GM21390 (cell line): ENCODE measurements around the gene ITPR2.

Source experiments
- ATAC-seq: cut with Tn5 transposase; IDR thresholded peaks from one replicate; pipeline ENCODE4 v1.9.1; 2021; ENCODE audit not compliant: unreplicated experiment

Gene ITPR2

DNA sequence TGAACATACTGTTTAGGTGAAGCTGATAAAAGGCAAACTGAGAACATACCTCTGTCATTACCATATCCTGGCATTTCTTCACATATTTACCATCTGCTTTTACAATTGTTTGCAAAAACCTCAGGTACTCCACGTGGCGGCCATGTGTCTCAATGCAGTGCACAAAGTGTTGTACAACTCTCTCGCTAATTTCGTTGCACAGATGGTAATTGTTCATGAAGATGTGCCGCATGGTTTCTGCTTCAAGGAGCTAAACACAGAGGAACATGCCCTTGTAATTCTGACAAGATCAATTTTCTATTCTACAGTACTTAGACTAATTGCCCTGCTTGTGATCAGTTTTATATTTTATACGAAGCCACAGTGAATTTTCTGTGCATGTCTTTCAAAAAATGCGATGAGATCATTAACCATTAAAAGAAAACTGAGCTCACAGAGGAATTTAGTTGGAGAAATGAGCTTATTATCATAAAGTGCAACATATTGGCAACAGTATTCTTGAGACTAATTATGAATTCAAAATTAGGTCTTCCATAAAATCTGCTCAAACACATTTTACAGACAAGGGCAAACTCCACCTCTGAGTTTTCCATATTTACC, 233.8 kb downstream of the ITPR2 start:
- no peak for ATAC-seq

DNA sequence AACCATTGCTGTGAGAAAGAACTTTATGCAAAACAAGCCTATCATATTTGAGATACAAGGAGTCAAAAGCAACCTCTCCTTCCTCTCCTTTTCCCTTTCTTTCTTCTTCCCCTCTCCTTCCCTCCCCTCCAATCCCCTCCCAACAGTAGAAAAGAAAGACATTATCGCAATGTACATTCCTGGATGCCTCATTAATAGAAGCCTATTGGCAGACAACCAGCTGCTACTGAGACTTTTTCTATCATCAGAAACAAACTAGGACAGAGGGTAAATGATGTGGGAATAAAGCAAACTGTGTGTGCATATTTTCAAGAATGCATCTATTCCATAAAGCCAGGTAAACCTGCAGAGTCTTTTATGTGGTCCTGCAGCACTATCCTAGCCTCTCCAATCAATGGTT, 237.2 kb downstream of the ITPR2 start:
- no peak for ATAC-seq

DNA sequence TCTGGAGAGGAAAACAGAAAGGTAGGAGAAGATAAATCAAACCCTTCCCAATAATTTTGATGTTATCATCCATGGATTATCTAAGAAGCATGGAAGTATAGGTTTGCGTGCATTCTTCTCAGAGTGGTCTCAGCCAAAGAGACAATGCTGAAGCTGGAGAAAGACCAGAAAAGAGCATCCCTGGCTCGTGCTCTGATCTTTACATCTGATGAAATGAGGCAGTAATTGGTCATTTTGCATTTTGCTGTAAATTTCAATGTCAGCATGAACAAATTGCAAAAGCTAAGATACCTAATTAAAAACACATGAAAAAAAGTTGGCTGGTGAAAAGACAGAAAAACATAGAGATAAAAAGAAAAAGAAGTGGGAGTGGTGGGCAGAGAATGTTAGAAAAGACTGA, 252.4 kb downstream of the ITPR2 start:
- no peak for ATAC-seq

DNA sequence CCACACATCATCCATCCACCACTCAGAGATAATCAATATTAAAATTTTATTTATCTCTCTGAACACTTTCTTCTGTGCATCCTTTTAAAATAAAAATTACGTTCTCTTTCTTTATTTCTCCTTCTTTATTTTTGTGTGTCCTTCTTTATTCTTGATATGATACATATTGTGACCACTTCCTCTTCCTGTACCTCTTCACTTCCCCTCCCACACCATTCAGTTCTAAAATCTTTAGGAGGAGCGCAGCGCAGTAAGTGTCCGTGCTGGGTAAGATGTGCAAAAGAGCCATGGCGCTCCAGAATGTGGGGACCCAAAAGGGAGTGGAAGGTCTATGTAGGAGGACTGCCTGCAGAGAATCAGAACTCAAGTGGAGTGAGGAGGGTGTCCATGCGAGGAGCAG, 256.7 kb downstream of the ITPR2 start:
- ATAC-seq = no peak

DNA sequence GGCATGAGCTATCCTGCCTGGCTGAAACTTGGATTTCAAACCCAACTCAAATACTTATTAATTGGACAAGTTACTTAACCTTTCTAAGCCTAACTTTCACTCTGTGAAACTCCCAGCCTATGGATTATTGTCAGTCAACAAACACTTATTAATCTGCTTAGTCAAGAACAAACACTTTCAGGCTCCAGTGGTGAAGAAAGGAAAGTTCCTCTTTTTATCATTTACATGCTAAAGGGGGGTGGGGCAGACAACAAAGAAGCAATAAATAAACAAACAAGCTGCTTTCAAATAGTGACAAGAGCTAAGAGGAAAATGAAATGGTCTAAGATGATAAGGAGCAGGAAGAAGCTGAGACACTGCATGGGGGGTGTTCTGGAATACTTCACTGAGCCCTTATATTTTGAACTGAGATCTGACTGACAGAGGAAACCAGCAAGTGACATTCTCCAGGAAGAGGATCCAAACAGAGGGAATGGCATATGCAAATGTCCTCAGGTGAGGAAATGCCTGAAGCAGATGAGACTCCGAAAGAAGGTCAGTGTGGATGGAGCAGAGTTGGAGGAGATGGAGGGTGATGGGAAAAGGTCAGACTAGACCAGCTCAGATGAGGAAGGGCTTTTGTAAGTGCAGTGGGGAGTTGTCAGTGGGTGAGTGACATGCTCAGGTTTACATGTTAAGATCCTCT, 259.6 kb downstream of the ITPR2 start:
- no peak for ATAC-seq

DNA sequence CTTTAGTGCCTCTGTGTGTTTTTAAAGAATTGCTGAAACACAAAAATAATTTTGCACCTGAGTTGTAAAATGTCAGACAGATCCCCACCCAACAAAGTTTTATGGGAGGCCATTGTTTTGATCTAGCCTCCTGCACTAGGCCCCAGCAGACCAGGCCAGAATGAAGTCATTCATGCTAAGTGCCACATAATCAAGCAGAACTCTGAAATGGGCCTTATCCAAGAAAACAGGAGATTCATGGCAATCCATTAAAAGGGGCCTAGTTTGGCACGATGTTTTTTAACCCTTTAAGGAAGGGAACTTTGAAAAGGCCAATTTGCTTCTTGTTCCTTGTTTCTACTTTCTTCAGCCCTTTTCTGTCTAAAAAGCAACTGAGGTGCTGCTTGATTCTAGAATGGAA, 260.9 kb downstream of the ITPR2 start:
- no peak for ATAC-seq

DNA sequence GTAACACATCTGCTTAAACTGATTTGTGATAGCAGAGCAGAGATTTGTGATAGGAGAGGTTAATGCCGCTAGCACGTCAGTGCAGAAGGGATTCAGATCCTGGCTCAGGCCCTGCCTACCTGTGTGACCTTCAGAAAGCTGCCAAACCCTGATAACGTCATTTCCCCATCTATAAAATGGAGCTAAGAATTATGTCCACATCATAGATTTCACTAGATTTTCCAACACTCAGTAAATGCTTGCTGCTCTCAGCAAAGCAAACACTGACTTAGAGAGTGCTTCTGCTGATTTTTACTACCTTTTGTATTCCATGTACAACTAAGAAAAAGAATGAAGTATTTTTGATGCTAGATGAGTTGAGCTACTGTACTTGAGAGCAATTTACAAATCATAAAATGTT, 261.4 kb downstream of the ITPR2 start:
- no peak for ATAC-seq

DNA sequence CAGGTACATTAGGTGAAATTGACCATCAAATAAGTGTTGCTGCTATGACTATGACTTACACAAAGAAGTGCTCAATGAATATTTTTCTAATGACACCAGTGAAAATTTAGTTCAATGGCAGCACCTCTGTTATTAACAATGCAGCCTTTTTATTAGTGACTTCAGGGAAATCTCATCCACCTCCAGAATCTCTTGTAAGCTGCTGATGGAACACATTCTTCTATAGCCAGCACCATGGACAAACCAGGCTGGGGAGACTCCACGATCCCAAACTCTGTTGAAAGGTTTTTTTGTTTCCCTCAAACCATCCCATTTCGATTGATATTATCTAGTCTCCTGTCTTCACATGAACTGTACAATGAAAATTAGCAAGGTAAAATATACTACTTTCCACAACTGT, 265.9 kb downstream of the ITPR2 start:
- no peak for ATAC-seq

DNA sequence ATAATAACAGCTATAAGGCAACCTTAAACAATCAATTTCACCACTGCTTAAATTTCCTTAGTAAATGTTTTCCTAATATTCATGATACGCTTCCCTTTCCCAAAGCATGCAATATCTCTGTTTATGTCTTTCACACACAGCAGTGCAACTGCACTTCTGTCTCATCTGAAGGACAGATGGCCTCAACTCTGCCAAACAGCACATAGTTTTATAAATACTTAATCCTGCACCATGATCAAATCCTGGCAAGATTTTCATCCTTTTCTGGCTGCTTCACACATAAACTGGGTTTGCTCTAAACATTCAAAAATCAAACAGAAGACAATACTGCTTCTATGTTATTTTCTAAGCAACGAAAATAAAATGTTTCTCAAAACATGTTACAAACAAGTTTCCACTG, 266.3 kb downstream of the ITPR2 start:
- ATAC-seq = no peak

DNA sequence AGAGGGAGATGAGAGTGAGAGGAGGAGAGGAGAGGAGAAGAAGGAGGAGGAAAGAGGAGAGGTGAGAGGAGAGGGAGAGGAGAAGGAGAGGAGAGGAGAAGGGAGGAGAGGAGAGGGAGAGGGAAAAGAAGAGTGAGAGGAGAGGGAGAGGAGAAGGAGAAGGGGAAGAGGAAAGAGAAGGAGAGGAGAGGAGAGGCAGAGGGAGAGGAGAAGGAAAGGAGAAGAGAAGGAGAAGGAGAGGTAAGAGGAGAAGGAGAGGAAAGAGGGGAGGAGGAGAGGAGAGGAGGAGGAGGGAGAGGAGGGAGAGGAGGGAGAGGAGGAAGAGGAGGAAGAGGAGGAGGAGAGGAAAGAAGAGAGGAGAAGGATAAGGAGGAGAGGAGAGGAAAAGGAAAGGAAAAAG, 266.8 kb downstream of the ITPR2 start:
- no peak for ATAC-seq

DNA sequence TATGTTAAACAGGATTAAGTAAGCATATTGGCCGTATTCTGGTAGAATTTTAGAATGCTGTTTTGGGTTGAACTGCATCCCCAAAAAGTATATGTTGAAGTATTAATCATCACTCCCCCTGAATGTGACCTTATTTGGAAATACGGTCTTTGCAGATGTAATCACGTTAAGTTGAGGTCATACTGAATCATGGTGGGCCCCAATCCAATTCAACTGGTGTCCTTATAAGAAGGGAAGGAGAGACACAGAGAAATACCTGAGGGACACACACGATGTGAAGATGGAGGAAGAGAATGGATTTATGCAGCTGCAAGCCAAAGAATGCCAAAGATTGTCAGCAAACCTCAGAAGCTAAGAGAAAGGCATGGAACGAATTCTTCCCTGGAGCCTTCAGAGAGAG, 268.6 kb downstream of the ITPR2 start:
- no peak for ATAC-seq

DNA sequence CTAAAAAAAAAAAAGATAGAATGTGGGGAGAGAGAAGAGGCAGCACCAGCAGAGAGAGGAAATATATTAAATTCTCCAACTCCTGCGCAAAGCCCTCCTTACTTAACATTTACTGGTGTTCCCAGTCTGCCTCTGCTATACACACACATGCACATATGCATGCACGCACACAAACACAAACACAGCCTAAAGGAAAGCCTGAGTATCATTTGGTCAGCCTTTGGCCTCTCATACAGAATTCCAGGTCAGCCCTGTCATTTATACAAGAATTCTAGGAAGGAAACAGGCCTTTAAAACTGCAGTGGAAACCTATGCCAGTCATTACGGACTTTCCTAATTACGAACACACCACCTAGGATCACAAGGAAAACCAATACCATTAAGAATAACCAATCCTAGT, 269.4 kb downstream of the ITPR2 start:
- ATAC-seq = no peak

DNA sequence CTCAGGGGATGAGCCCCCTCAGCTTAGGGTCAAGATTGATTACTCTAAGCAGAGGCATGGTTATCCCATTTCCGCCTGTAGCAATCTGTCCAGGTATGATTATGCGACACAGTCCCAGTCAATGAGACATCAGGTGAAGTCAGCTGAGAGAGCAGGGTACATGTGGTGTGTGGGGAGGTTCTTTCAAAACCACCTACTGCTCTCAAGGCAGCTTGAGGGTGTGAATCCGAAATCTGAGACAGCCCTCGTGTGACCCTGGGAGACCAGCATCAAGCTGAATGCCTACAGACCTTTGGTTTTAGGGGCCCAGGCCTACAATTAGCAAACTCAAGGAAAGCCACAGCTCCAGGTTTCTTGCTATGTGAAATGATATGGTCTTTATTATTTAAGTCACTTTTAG, 275.7 kb downstream of the ITPR2 start:
- no peak for ATAC-seq

DNA sequence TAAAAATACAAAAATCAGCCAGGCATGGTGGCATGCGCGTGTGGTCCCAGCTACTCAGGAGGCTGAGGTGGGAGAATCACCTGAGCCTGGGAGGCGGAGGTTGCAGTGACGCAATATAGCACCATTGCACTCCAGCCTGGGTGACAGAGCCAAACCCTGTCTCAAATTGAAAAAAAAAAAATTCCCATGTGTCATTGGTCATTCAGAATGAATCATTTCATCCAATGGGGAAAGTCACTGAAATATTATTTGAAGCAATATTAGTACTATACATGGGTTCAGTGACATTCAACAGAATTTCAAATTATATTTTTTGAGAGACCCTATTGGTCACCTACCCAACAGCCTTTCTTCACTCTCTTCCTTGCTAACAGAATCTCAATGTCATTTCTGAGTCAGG, 276.1 kb downstream of the ITPR2 start:
- no peak for ATAC-seq

DNA sequence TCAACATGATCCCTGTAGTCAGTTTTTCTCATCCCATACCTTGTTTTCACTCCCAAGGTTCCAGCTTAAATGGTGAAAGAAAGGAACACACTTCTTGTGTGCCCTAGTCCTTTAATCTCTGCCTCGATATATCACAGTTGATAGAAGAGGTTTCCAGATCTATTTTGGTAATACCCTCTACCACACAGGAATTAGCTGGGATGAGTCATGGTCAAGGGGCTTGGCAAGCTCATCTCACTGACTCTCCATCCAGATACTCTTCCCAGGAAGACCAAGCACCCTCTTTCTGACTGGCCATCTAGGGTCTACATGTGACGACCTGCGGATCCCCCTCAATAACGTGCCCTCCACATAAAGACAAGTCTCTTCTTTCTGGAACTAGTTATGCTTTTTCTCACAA, 277.9 kb downstream of the ITPR2 start:
- ATAC-seq = no peak

DNA sequence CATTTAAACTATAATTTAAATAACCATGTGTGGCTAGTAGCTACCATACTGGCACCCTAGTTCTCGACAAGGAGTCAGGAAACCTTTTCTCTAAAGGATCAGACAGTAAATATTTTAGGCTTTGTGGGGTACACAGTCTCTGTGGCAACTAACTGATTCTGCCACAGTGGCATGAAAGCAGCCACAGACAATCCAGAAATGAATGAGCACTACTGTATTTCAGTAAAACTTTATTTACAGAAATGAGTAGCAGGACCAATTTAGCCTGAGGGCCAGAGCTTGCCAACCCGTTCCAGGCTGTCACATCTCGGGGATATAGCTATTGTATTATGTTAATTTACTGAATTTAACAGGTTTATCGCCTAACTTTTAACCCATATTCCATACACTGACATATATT, 278.7 kb downstream of the ITPR2 start:
- peak; percentile 44 for ATAC-seq

DNA sequence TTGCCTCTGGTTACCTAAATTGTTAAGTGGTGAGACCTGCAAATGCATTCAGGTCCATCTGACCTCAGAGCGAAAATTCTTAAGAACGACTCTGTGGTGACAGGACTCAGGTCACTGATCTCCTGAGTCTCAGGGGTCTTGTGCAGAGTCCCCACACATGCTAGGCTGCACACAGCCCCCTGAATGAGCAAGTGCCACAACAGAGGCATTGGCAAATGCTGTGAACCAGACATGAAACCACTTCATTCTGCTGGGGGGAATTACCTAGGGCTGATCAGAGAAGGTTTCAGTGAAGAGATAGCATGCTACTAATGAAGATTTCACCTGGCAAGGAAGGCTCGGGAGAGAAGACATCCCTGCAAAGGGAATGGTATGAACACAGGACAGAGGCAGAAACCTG, 281.6 kb downstream of the ITPR2 start:
- ATAC-seq = peak; percentile 54

DNA sequence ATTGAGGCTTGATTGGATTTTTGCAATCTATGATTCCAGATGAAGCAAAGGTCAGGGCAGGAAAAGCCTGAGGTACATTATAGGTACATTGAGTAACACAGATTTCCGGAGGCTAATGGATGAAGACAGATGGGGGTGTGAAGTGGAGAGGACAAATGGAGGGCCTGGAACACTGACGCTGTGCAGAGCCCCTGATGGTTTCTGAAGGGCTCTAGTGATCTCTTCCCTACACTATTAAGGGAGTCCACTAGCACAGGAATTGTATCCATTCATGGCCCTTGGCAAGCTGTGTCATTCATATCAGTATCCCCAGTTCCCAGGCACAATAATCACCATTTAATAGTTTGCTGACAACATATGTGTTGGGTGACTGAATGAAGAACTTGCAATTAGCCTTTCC, 284.8 kb downstream of the ITPR2 start:
- ATAC-seq = no peak

DNA sequence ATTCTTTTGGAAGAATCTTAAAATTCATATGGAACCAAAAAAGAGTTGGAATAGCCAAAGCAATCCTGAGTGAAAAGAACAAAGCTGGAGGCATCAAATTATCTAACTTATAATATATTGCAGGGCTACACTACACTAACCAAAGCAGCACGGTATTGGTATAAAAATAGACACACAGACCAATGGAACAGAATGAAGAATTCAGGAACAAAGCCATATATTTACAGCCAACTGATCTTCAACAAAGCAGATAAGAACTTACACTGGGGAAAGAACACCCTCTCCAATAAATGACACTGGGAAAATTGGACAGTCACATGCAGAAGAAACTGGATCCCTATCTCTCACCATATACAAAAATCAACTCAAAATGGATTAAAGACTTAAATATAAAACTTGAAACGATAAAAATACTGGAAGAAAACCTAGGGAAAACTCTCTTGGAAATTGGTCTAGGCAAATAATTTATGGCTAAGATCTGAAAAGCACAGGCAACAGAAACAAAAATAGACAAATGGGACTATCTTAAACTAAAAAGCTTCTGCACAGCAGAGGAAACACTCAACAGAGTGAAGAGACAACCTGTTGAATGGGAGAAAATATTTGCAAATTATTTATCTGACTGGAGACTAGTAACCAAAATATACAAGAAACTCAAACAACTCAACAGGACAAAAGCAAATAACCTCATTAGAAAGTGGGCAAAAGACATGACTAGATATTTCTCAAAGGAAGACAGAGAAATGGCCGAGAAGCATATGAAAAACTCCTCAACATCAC, 286.3 kb downstream of the ITPR2 start:
- ATAC-seq = no peak

DNA sequence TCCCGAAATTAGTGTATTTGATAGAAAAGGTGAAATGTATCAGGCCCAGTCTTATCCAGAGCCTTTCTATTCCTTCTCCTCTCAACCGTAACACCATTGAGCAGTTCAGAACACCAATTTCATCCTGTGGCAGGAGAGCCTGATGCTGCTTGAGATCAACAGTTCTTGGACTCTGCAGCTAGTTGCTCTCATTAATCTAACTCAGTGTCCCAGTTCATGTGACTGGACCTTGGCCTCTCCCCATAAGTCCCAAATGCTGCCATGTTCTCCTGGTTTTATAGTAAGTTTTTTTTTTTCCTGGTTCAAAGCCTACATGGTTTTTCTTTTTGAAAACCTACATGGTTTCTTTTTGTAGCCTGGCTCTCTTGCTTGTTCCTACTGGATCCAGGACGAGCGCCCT, 293.9 kb downstream of the ITPR2 start:
- ATAC-seq = no peak

DNA sequence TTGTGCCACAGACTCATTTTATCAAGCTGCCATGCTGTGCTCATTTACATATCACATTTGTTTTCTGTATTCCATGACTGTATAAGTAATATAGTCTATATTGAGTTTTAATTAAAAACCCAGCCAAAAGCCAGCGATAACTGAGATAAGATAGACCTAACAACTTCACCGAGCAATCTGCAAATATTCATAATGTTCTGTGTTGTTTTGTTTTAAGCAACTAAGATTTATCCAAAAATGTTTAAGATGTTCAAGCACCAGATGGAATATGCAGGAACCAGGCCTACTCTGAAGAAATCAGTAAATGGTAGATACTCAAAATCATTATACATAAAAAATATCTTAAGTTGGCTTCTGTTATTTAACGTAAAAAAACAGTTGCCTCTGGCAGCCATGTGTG, 295.3 kb downstream of the ITPR2 start:
- ATAC-seq = no peak

DNA sequence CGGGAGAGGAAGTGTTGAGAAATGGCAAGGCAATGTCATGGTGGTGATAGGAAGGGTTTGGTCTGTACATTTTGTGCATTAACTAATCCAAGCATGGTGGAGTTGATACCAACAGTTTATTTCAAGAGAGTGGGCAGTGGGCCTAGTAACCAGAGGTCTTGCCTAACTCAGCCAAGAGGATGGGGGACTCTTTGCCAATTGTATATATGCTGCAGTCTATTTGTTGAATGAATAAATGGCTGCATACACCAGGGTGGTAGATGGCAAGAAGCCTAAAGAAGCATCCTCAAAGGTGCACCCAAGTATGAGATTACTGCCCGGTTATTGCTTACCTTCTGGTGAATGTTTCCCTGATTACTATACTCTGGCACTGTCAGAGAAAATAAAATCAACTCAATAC, 295.9 kb downstream of the ITPR2 start:
- no peak for ATAC-seq
